ENCODE data around the gene LGALS9. TPM values are rescaled to one million over a fixed set of nuclear protein-coding genes. Genes with fewer than 3 reads are reported as not detected.

LGALS9 gene
- total and polyA plus RNA-seq, 2 donors (not counting 1 experiment from before 2014, with no cell fraction given) = 65.9 to 197 TPM

GRCh38 chr17:27601975-27602302 is 29.0 kb upstream of the LGALS9 start:
- Histone ChIP-seq H3K9me3 (ENCODE audit: control extremely low read depth in 1 of 3, control insufficient read depth in 2 of 3, insufficient read depth in 1 of 3, low read length in 2 of 3) (no peaks in the 10 kb centered on the region), H3K9ac (ENCODE audit: low read length) (no peak overlapping the region), H3K36me3 (replicated peaks in 1 of 2; ENCODE audit: control extremely low read depth in 1 of 2, control insufficient read depth in 1 of 2, extremely low read depth in 1 of 2, insufficient read depth in 2 of 2, low read length in 1 of 2) (peaks cover 0 to 3% of the 10 kb centered on the region in 2 experiments), H3K4me2 (replicated peaks; ENCODE audit: low read depth, low read length, poor library complexity, severe bottlenecking) (no peak overlapping the region), H4K20me1 (ENCODE audit: control insufficient read depth, insufficient read depth, low read length, poor library complexity, severe bottlenecking) (peaks cover 5% of the 10 kb centered on the region), H2AFZ (ENCODE audit: insufficient read depth, low read depth, low read length, poor library complexity, severe bottlenecking) (no peak overlapping the region), H3K27ac (ENCODE audit: low read length in 2 of 2) (no peak overlapping the region), H3K79me2 (ENCODE audit: control insufficient read depth, insufficient read depth, low read length) (no peaks in the 10 kb centered on the region), H3K4me3 (ENCODE audit: control extremely low read depth in 1 of 5, extremely low read depth in 1 of 5, insufficient read depth in 1 of 5, low read depth in 2 of 5, low read length in 4 of 5) (no peak overlapping the region), H3K27me3 (replicated peaks in 1 of 4; ENCODE audit: control extremely low read depth in 1 of 4, control insufficient read depth in 3 of 4, insufficient read depth in 4 of 4, low read length in 3 of 4) (no peaks in the 10 kb centered on the region), H3K4me1 (ENCODE audit: control insufficient read depth in 2 of 2, insufficient read depth in 2 of 2, low read length in 2 of 2) (peaks cover 0 to 4% of the 10 kb centered on the region in 2 donors)
- no peak for TF ChIP-seq CTCF (IDR thresholded peaks at IDR 0.05)
- TF ChIP-seq EZH2 (IDR thresholded peaks at IDR 0.05; ENCODE audit: borderline replicate concordance, insufficient read depth, low read depth, low read length, poor library complexity, severe bottlenecking) = no peak
- intact Hi-C loops (cut with micrococcal nuclease) = loop anchor here (1.0 kb wide), 7 partner anchors 146 to 366 kb away; partner anchors contain the start of gene KSR1
- ChIA-PET CTCF (interaction anchor here (0.7 to 14.9 kb wide), 27 partner anchors 8 to 408 kb away, joined by 3 to 395 read pairs (median 23); partner anchors contain the start of genes KSR1, LGALS9 and WSB1), POLR2A (no interaction called here)
- Mint-ChIP-seq H3K27ac (no peak overlapping the region), H3K4me3 (no peak overlapping the region), H3K9me3 (ENCODE audit: insufficient read depth) (no peaks in the 10 kb centered on the region), H3K4me1 (peaks cover 2% of the 10 kb centered on the region), H3K27me3 (no peaks in the 10 kb centered on the region)
- DNase-seq (no peak), ATAC-seq (ENCODE audit: low read depth) (no peak)
- WGBS (ENCODE audit: insufficient coverage) = 69% methylated on average over 2 of the region's 2 CpGs

GRCh38 chr17:27602721-27603420 is 28.1 kb upstream of the LGALS9 start:
- Histone ChIP-seq H3K4me1 (ENCODE audit: control insufficient read depth in 2 of 2, insufficient read depth in 2 of 2, low read length in 2 of 2) (peaks cover 0 to 4% of the 10 kb centered on the region in 2 donors), H4K20me1 (ENCODE audit: control insufficient read depth, insufficient read depth, low read length, poor library complexity, severe bottlenecking) (peaks cover 5% of the 10 kb centered on the region), H3K36me3 (replicated peaks in 1 of 2; ENCODE audit: control extremely low read depth in 1 of 2, control insufficient read depth in 1 of 2, extremely low read depth in 1 of 2, insufficient read depth in 2 of 2, low read length in 1 of 2) (peaks cover 0 to 4% of the 10 kb centered on the region in 2 experiments), H3K79me2 (ENCODE audit: control insufficient read depth, insufficient read depth, low read length) (no peaks in the 10 kb centered on the region), H3K4me3 (ENCODE audit: control extremely low read depth in 1 of 5, extremely low read depth in 1 of 5, insufficient read depth in 1 of 5, low read depth in 2 of 5, low read length in 4 of 5) (no peak overlapping the region), H2AFZ (ENCODE audit: insufficient read depth, low read depth, low read length, poor library complexity, severe bottlenecking) (no peak overlapping the region), H3K9me3 (ENCODE audit: control extremely low read depth in 1 of 3, control insufficient read depth in 2 of 3, insufficient read depth in 1 of 3, low read length in 2 of 3) (no peaks in the 10 kb centered on the region), H3K27me3 (replicated peaks in 1 of 4; ENCODE audit: control extremely low read depth in 1 of 4, control insufficient read depth in 3 of 4, insufficient read depth in 4 of 4, low read length in 3 of 4) (no peaks in the 10 kb centered on the region), H3K4me2 (replicated peaks; ENCODE audit: low read depth, low read length, poor library complexity, severe bottlenecking) (no peak overlapping the region), H3K9ac (ENCODE audit: low read length) (no peak overlapping the region), H3K27ac (ENCODE audit: low read length in 2 of 2) (no peak overlapping the region)
- Mint-ChIP-seq H3K4me3 (no peak overlapping the region), H3K4me1 (peaks cover 2% of the 10 kb centered on the region), H3K27ac (no peak overlapping the region), H3K9me3 (ENCODE audit: insufficient read depth) (no peaks in the 10 kb centered on the region), H3K27me3 (no peaks in the 10 kb centered on the region)
- ATAC-seq (ENCODE audit: low read depth) (peak; percentile 63), DNase-seq (peak; percentile 82)
- ChIA-PET POLR2A (no interaction called here), CTCF (interaction anchor here (0.9 to 14.9 kb wide), 28 partner anchors 7 to 421 kb away, joined by 3 to 395 read pairs (median 8); partner anchors contain the start of genes KSR1, LGALS9 and WSB1)
- 39% methylated on average over 14 of the region's 15 CpGs for WGBS (ENCODE audit: insufficient coverage)
- intact Hi-C loops (cut with micrococcal nuclease) = loop anchor here (1.0 kb wide), 1 partner anchor 48 kb away; no protein-coding TSS in a partner anchor
- TF ChIP-seq CTCF (IDR thresholded peaks at IDR 0.05) = peak; percentile 94
- TF ChIP-seq EZH2 (IDR thresholded peaks at IDR 0.05; ENCODE audit: borderline replicate concordance, insufficient read depth, low read depth, low read length, poor library complexity, severe bottlenecking) = no peak
